Measurements from ENCODE around the gene KLF5.

KLF5 gene

DNA sequence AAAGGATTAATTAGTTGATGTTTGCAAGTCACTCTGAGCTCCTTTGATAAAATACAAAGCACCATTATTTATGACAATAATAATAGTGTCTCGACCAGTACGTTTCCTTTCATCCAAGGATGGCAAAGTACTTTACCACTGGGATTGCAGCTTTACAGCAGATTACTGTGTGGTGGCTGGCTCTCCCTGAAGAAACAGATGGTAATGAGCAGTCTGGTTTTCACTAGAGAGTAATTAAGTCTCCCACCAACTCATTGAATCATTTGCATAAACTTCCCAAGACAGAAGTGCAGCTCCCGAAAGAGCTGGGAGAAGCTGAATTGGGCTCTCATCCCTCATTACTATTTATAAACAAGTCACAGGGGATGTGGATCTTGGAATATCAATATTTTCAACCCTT lies 48.7 kb downstream of the KLF5 start:
- H4K20me1 ChIP-seq: no peaks in the 10 kb centered on the region
- no peak overlapping the region for H3K4me3 ChIP-seq
- peaks cover 0 to 8% (median 0%) of the 10 kb centered on the region in 10 experiments; a peak in 4 of 20 replicates for H3K4me1 ChIP-seq
- peak overlapping the region in 3 of 11 experiments; percentile 10 to 42 (median 30); a peak in 4 of 22 replicates for H3K4me2 ChIP-seq
- no peak overlapping the region for H3K27ac ChIP-seq
- no peak for TF ChIP-seq Cebpa-rat (IDR thresholded peaks at IDR 0.05)
- no peaks in the 10 kb centered on the region; a peak in 1 of 22 replicates for H3K27me3 ChIP-seq
- H3K9me3 ChIP-seq (replicated peaks in 1 of 11): no peaks in the 10 kb centered on the region
- no peak overlapping the region for H3K9ac ChIP-seq
- H3K36me3 ChIP-seq: no peaks in the 10 kb centered on the region

DNA sequence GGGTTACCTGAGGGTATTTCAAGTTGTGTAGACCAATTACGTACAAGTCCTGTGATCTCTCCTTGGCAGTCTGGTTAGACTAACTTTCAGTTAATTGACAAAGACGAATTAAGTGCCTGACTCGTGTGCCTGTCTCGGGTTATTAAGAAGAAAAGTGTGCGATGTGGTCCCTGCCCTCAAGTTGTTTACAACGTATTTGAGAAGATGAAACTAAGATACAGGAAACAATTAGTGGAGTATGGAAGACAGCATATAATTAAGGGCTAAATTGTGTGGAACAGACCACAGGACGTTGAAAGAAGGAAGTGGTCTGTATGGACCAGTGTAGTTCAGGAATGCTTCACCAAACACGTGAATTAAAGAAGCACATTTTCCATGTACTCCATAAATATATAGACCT lies 49.2 kb downstream of the KLF5 start:
- Histone ChIP-seq H3K4me1 (peaks cover 0 to 8% (median 0%) of the 10 kb centered on the region in 10 experiments; a peak in 4 of 20 replicates), H3K4me3 (no peak overlapping the region), H3K27ac (no peak overlapping the region), H3K4me2 (peak overlapping the region in 4 of 11 experiments; percentile 10 to 42 (median 25); a peak in 6 of 22 replicates), H4K20me1 (no peaks in the 10 kb centered on the region), H3K9ac (no peak overlapping the region), H3K36me3 (no peaks in the 10 kb centered on the region), H3K27me3 (no peaks in the 10 kb centered on the region; a peak in 1 of 22 replicates), H3K9me3 (replicated peaks in 1 of 11) (no peaks in the 10 kb centered on the region)
- no peak for TF ChIP-seq Cebpa-rat (IDR thresholded peaks at IDR 0.05)

- no peak overlapping the region for H3K4me2 ChIP-seq
- H3K9ac ChIP-seq: no peak overlapping the region
- TF ChIP-seq Cebpa-rat (IDR thresholded peaks at IDR 0.05): no peak
- no peaks in the 10 kb centered on the region for H4K20me1 ChIP-seq
- H3K27ac ChIP-seq: no peak overlapping the region
- no peak overlapping the region for H3K4me3 ChIP-seq
- peaks cover 0 to 8% (median 0%) of the 10 kb centered on the region in 10 experiments; a peak in 4 of 20 replicates for H3K4me1 ChIP-seq
- H3K27me3 ChIP-seq: no peaks in the 10 kb centered on the region; a peak in 1 of 22 replicates
- no peaks in the 10 kb centered on the region for H3K9me3 ChIP-seq (replicated peaks in 1 of 11)
- no peaks in the 10 kb centered on the region for H3K36me3 ChIP-seq
These were observed 50.6 kb downstream of the KLF5 start for GRCh38 chr13:73109288-73109899.

- peaks cover 0 to 8% (median 0%) of the 10 kb centered on the region in 10 experiments; a peak in 4 of 20 replicates for H3K4me1 ChIP-seq
- H3K27ac ChIP-seq: no peak overlapping the region
- no peak overlapping the region for H3K4me2 ChIP-seq
- no peak overlapping the region for H3K4me3 ChIP-seq
- no peak for TF ChIP-seq Cebpa-rat (IDR thresholded peaks at IDR 0.05)
- no peaks in the 10 kb centered on the region; a peak in 1 of 22 replicates for H3K27me3 ChIP-seq
- no peaks in the 10 kb centered on the region for H3K36me3 ChIP-seq
- H3K9ac ChIP-seq: no peak overlapping the region
- no peaks in the 10 kb centered on the region for H3K9me3 ChIP-seq (replicated peaks in 1 of 11)
- H4K20me1 ChIP-seq: no peaks in the 10 kb centered on the region
These were observed 51.2 kb downstream of the KLF5 start for GRCh38 chr13:73109969-73110368.

- Histone ChIP-seq H3K9me3 (replicated peaks in 1 of 11) (no peaks in the 10 kb centered on the region), H3K36me3 (no peaks in the 10 kb centered on the region), H3K9ac (no peak overlapping the region), H3K4me3 (no peak overlapping the region), H3K27me3 (no peaks in the 10 kb centered on the region; a peak in 1 of 22 replicates), H3K27ac (no peak overlapping the region), H3K4me2 (no peak overlapping the region), H3K4me1 (peaks cover 0 to 8% (median 0%) of the 10 kb centered on the region in 10 experiments; a peak in 4 of 20 replicates), H4K20me1 (no peaks in the 10 kb centered on the region)
- TF ChIP-seq Cebpa-rat (IDR thresholded peaks at IDR 0.05): no peak
These were observed 52.0 kb downstream of the KLF5 start for GRCh38 chr13:73110814-73111213.

GRCh38 chr13:73111331-73111730 lies 52.5 kb downstream of the KLF5 start:
- Histone ChIP-seq H3K4me1 (peaks cover 0 to 8% (median 0%) of the 10 kb centered on the region in 10 experiments; a peak in 4 of 20 replicates), H3K9me3 (replicated peaks in 1 of 11) (no peaks in the 10 kb centered on the region), H3K4me2 (no peak overlapping the region), H3K4me3 (no peak overlapping the region), H3K27me3 (no peaks in the 10 kb centered on the region; a peak in 1 of 22 replicates), H3K27ac (no peak overlapping the region), H4K20me1 (no peaks in the 10 kb centered on the region), H3K9ac (no peak overlapping the region), H3K36me3 (no peaks in the 10 kb centered on the region)
- no peak for TF ChIP-seq Cebpa-rat (IDR thresholded peaks at IDR 0.05)

GRCh38 chr13:73119612-73120011 lies 60.8 kb downstream of the KLF5 start:
- Histone ChIP-seq H3K36me3 (no peaks in the 10 kb centered on the region), H3K4me3 (no peak overlapping the region), H3K4me2 (no peak overlapping the region), H3K27ac (no peak overlapping the region), H3K9me3 (replicated peaks in 1 of 11) (no peaks in the 10 kb centered on the region), H4K20me1 (no peaks in the 10 kb centered on the region), H3K27me3 (no peaks in the 10 kb centered on the region), H3K4me1 (no peaks in the 10 kb centered on the region), H3K9ac (no peak overlapping the region)
- TF ChIP-seq Cebpa-rat (IDR thresholded peaks at IDR 0.05): no peak
